HEK293T (cell line): ENCODE results near the gene GJD2.

ENCODE experiments used
- BHLHE40 ChIP-seq: fragments of 450-650 bp; IDR thresholded peaks from 2 replicates; pipeline ENCODE4 v1.6.1; 2016; ENCODE audit warnings: mild to moderate bottlenecking, moderate library complexity, borderline replicate concordance
- ELF4 ChIP-seq: fragments of 450-650 bp; IDR thresholded peaks from 2 replicates; pipeline ENCODE4 v1.6.1; 2017; ENCODE audit warnings: antibody characterized with exemption
- FOXA1 ChIP-seq: fragments of 450-650 bp; IDR thresholded peaks from 2 replicates; pipeline ENCODE4 v1.6.1; 2016; ENCODE audit warnings: mild to moderate bottlenecking
- FOXM1 ChIP-seq: fragments of 450-650 bp; IDR thresholded peaks from 2 replicates; pipeline ENCODE4 v1.6.1; 2017; ENCODE audit warnings: mild to moderate bottlenecking, borderline replicate concordance
- HDGF ChIP-seq: fragments of 450-650 bp; IDR thresholded peaks from 2 replicates; pipeline ENCODE4 v1.6.1; 2017; ENCODE audit warnings: antibody characterized with exemption, borderline replicate concordance
- NFRKB ChIP-seq: fragments of 450-650 bp; IDR thresholded peaks from 2 replicates; pipeline ENCODE4 v1.6.1; 2016; ENCODE audit warnings: mild to moderate bottlenecking, moderate library complexity
- PKNOX1 ChIP-seq: fragments of 450-650 bp; IDR thresholded peaks from 2 replicates; pipeline ENCODE4 v1.6.1; 2016
- SP1 ChIP-seq: fragments of 450-650 bp; IDR thresholded peaks from 2 replicates; pipeline ENCODE4 v1.6.1; 2017
- SUZ12 ChIP-seq: fragments of 450-650 bp; IDR thresholded peaks from 2 replicates; pipeline ENCODE4 v1.6.1; 2016; ENCODE audit warnings: mild to moderate bottlenecking
- TARDBP ChIP-seq: fragments of 450-650 bp; IDR thresholded peaks from 2 replicates; pipeline ENCODE4 v1.6.1; 2016

- TF ChIP-seq HDGF, result no peak
- TF ChIP-seq NFRKB, result no peak
- TF ChIP-seq SP1, result no peak
- no peak for TF ChIP-seq SUZ12
- no peak for TF ChIP-seq BHLHE40
- TF ChIP-seq FOXM1, result no peak
- no peak for TF ChIP-seq TARDBP
- no peak for TF ChIP-seq PKNOX1
- no peak for TF ChIP-seq ELF4
- no peak for TF ChIP-seq FOXA1
Measured at GRCh38 chr15:34772312-34772711, 17.5 kb upstream of the GJD2 start.
